GM18526 (cell line): ENCODE measurements around the gene CTNNBIP1.

ENCODE experiments used
- POLR2A ChIP-seq: IDR thresholded peaks from 3 replicates; pipeline ENCODE4 v1.6.1; 2011; ENCODE audit not compliant: insufficient read length; ENCODE audit errors: extremely low read depth

The CTNNBIP1 gene

DNA sequence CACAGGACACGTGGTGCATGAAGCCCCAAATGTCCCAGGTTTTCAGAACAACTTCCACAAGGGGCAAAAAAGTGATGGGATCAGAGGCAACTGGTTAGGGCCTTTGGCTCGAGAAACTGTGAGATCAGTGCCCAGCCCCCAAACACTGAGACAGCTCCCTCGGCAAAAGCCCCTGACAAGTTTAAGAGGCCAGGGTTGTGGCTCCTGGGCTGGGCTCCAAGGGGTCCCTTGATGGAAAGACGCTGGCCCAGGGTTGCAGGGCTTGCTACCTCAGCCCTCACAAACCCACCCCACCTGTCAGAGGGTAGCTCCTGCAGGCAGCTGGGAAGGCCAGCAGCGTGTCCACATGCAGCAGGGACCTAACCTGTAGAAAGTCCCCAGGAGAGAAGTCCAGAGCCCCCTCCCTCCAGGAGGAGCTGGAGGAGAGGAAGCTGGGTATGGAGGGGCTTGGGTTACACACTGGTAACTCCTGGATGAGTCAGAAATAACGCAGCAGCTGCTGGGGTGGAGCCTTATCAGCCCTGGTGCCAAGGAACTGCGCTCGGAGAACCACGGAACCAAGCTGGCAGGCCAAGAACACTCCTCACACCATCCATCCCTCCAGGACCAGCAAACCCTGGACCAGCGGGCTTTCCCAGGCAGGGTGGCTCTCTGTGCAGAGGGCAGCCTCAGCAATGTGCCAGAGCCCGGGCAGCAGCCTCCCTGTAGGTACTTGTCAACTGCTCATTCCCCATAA, 37.5 kb downstream of the CTNNBIP1 start:
- TF ChIP-seq POLR2A: no peak

DNA sequence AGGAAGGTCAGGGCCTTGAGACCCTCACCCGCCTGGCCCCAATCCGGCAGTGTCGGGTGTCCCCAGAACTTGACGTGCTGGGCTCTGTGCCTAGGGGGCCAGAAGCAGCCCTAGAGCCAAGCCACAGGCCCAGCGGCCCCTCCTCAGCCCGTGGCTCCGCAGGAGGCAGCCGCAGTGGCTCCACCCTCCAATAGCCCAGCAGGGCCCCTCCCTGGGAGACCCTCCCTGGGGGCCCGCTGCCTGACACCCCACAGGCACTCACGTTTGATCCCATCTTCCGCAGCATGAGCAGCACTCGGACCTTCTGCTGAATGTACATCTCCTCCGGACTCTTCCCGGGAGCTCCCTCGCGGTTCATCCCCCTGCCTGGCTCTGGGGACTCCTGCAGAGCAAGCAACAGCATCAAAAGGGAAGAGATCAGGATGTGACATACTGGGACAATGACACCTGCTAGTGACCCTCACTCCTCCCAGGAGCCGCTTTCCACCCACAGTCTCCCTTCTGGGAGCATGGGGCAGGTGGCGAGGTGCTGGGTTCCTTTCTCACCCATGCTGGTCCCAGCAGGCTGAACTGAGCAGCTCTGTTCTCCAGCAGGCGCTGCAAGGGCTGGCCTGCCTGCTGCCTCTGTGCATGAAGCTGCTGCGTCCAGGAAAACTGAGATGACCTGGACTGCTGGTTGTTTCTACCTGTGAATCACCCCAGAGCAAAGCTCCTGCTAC, 38.2 kb downstream of the CTNNBIP1 start:
- no peak for TF ChIP-seq POLR2A

- TF ChIP-seq POLR2A: no peak
Measured at GRCh38 chr1:9871021-9871420, 39.0 kb downstream of the CTNNBIP1 start.

DNA sequence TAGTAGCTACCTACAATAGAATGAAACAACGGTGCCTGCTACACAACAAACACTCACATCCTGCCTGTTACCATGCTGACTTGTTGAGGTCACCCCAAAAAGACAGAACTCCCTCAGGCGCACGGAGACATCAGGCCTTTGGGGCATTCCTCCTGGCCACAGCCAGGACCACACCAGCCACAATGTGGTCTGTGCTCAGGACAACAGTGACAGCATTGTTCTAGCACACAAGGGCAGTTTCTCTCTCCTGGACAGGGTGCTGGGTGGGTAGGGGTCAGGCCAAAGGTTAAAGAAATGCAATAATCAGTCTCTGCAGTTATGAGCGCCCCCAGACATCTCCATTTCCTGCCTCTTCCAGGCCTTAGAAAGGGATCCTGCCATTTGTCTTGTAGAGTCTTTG, 39.5 kb downstream of the CTNNBIP1 start:
- no peak for TF ChIP-seq POLR2A

DNA sequence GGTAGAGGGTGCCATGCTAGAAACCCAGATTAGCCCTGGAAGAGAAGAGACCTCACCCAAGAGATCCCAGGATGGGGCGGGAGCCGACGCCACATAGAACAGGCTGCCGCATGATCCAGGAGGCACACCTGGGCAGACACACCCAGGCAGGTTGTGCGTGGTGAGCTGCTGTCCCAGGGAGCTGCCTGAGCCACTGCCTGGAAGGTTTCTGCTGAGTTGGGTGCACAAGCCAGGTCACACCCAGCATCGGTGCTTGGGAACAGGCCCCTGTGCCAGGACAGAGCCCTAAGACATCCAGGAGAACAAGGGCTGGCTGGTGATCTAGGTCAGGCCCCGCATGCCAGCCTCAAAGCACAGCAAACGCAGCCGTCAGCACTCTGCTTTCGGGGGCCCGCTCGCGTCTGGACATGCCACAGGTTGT, 40.2 kb downstream of the CTNNBIP1 start:
- TF ChIP-seq POLR2A: no peak

GRCh38 chr1:9868244-9868590, 41.9 kb downstream of the CTNNBIP1 start:
- no peak for TF ChIP-seq POLR2A

GRCh38 chr1:9867408-9868243, 42.4 kb downstream of the CTNNBIP1 start:
- no peak for TF ChIP-seq POLR2A

- no peak for TF ChIP-seq POLR2A
Measured at GRCh38 chr1:9866836-9867235, 43.2 kb downstream of the CTNNBIP1 start.

GRCh38 chr1:9865724-9866123, 44.3 kb downstream of the CTNNBIP1 start:
- TF ChIP-seq POLR2A: no peak

- TF ChIP-seq POLR2A: no peak
Measured at GRCh38 chr1:9863371-9863770, 46.7 kb downstream of the CTNNBIP1 start.

DNA sequence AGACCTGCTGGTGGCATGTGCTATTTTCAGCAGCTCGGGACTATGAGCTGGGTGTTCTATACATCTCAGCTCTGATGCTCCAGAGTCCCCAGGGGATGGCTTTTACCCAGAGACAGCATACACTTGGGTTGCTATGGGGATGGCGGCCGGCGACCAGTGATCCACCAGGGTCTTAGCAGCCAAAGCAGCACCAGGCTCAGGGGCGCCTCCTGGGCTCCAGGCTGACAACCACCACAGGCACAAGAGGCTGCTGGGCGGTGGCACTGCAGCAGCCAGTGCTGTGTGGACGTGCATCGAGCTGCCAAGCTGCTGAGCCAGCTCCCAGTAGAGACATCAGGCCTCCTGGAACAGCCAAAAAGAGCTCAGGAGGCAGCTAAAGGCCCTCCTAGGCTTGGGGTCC, 48.7 kb downstream of the CTNNBIP1 start:
- TF ChIP-seq POLR2A: no peak

DNA sequence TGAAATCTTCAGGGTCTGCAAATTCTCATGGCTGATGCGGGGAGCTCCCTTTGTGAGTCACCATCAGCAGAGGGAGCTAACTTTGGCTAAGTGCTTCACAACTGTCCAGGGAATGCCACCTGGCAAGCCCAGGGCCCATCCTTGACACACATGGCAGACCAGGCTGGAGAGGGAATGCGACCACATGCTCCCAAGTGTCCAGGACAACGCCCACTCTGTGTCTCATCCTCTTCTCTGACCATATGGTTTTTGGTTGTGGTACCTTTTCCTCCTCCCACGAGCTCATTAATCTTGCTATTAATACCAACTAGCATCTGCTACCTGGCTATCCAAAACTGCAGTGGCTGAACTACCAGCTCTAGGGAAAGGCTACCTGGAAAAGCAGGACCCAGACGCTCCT, 49.2 kb downstream of the CTNNBIP1 start:
- TF ChIP-seq POLR2A: no peak

- no peak for TF ChIP-seq POLR2A
Measured at GRCh38 chr1:9859281-9860014, 50.6 kb downstream of the CTNNBIP1 start.

DNA sequence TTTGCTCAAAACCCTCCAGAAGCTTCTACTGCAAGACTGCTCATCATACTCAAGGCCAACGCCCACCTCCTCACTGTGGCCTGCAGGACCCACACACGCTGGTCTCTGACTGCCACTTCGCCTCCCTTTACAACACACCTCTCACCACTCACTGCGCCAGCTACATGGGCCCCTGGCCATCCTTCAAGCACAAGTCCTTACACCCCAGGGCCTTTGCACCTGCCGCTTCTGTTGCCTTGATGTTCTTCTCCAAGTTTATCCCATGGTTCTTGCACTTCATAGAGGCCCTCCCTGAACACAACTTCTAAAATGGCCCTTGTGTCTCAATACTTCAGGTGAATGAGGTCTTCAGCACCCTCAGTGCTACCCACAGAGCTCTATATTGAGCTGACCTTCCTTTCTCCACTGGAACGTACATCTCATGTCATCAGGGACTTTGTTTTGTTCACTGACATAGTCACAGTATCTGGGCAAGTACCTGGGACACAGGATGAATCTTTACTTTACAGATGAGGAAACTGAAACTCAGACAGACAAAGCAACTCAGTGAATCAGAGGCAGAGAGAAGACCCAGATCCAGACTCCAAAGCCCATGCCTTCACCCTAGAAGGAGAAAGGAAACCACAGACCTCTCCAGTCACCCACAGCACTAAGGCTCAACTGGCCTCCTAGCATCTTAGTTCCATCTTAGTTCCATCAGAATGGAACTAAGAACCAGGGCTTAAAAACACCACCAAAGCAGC, 51.6 kb downstream of the CTNNBIP1 start:
- no peak for TF ChIP-seq POLR2A

- TF ChIP-seq POLR2A: no peak
Measured at GRCh38 chr1:9855186-9855585, 54.9 kb downstream of the CTNNBIP1 start.

DNA sequence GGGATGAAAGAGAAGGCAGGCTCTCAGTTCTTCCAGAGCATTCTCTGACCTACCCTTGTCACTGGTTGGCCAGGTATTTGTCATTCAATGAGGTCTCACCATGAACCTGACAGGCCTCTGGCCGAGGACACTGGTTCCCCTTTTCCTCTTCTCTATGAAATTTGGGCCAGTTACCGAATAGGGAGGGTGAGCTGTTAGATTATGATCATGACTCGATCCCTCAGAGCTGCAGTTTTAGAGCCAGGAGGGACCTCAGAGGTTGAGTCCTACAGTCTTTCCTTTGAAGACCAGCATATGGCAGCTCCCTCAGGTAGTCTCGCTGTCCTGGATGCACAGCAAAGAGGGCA, 56.8 kb downstream of the CTNNBIP1 start:
- TF ChIP-seq POLR2A: no peak
